ENCODE results near the gene GINS3. TPM values are rescaled to one million over a fixed set of nuclear protein-coding genes. Genes with fewer than 3 reads are reported as not detected.

GINS3 gene
- total and polyA plus RNA-seq, 8 donors = 0.58 to 4.9 (median 4.6) TPM; not detected in 1

- H3K9me3 ChIP-seq = no peaks in the 10 kb centered on the region
- no peak for DNase-seq
- no peak overlapping the region for H3K27ac ChIP-seq
- WGBS, 5 donors = 90 to 94% (median 93%) methylated on average over 10 of the region's 10 CpGs
- no peak for TF ChIP-seq POLR2A (IDR thresholded peaks at IDR 0.05)
- TF ChIP-seq EP300 (IDR thresholded peaks at IDR 0.05) = no peak
- TF ChIP-seq CTCF (IDR thresholded peaks at IDR 0.05) = no peak
- no peak for TF ChIP-seq POLR2AphosphoS5 (IDR thresholded peaks at IDR 0.05)
- H3K4me3 ChIP-seq = no peak overlapping the region
- H3K4me1 ChIP-seq = peaks cover 0 to 5% (median 0%) of the 10 kb centered on the region in 4 donors
- H3K27me3 ChIP-seq = peaks cover 0 to 6% (median 0%) of the 10 kb centered on the region in 3 donors
- no peaks in the 10 kb centered on the region for H3K36me3 ChIP-seq
- intact Hi-C loops (cut with DNase I; ENCODE audit: low total_unique reads) = no loop called here
Observed at GRCh38 chr16:58417035-58417434, 24.8 kb downstream of the GINS3 start.

GRCh38 chr16:58417600-58417999 is 25.3 kb downstream of the GINS3 start:
- H3K36me3 ChIP-seq = no peaks in the 10 kb centered on the region
- H3K9me3 ChIP-seq = no peaks in the 10 kb centered on the region
- H3K27me3 ChIP-seq = peaks cover 0 to 6% (median 0%) of the 10 kb centered on the region in 3 donors
- TF ChIP-seq CTCF (IDR thresholded peaks at IDR 0.05) = no peak
- no peak for DNase-seq
- peaks cover 0 to 5% (median 0%) of the 10 kb centered on the region in 4 donors for H3K4me1 ChIP-seq
- H3K4me3 ChIP-seq = no peak overlapping the region
- 25 to 42% (median 38%) methylated on average over 5 of the region's 5 CpGs for WGBS, 5 donors
- intact Hi-C loops (cut with DNase I; ENCODE audit: low total_unique reads) = no loop called here
- H3K27ac ChIP-seq = no peak overlapping the region

- intact Hi-C loops (cut with DNase I; ENCODE audit: low total_unique reads) = no loop called here
- Histone ChIP-seq H3K4me3 (no peak overlapping the region), H3K9me3 (no peaks in the 10 kb centered on the region), H3K27me3 (peaks cover 0 to 6% (median 0%) of the 10 kb centered on the region in 3 donors), H3K36me3 (no peaks in the 10 kb centered on the region), H3K27ac (no peak overlapping the region), H3K4me1 (peaks cover 0 to 5% (median 0%) of the 10 kb centered on the region in 4 donors)
- WGBS, 5 donors = 65 to 84% (median 70%) methylated on average over 7 of the region's 7 CpGs
- TF ChIP-seq CTCF (IDR thresholded peaks at IDR 0.05) (no peak), EP300 (IDR thresholded peaks at IDR 0.05) (no peak), POLR2A (IDR thresholded peaks at IDR 0.05) (no peak), POLR2AphosphoS5 (IDR thresholded peaks at IDR 0.05) (no peak)
- no peak for DNase-seq
Observed at GRCh38 chr16:58418026-58418425, 25.8 kb downstream of the GINS3 start.

GRCh38 chr16:58418601-58419000 is 26.3 kb downstream of the GINS3 start:
- H3K27me3 ChIP-seq = peaks cover 0 to 10% (median 0%) of the 10 kb centered on the region in 3 donors
- no peak for TF ChIP-seq POLR2A (IDR thresholded peaks at IDR 0.05)
- TF ChIP-seq POLR2AphosphoS5 (IDR thresholded peaks at IDR 0.05) = no peak
- no peak for TF ChIP-seq EP300 (IDR thresholded peaks at IDR 0.05)
- no peak for TF ChIP-seq CTCF (IDR thresholded peaks at IDR 0.05)
- H3K4me3 ChIP-seq = no peak overlapping the region
- H3K36me3 ChIP-seq = no peaks in the 10 kb centered on the region
- H3K9me3 ChIP-seq = no peaks in the 10 kb centered on the region
- H3K4me1 ChIP-seq = peaks cover 0 to 5% (median 0%) of the 10 kb centered on the region in 4 donors
- no peak overlapping the region for H3K27ac ChIP-seq
- intact Hi-C loops (cut with DNase I; ENCODE audit: low total_unique reads) = no loop called here
- no peak for DNase-seq
- 43 to 67% (median 53%) methylated on average over 4 of the region's 4 CpGs for WGBS, 5 donors

Measured in stomach (tissue), 9 donors.